Left lung (tissue), 10 donors: ENCODE measurements around the gene ELP6. TPM values are rescaled to one million over a fixed set of nuclear protein-coding genes. Genes with fewer than 3 reads are reported as not detected.
"Not testable (repeated sequence)": the region's sequence is repeated elsewhere in the genome, so short reads cannot be mapped to it uniquely, and the experiment has no call there.

Experiments
- ATAC-seq: fragments of 200-7000 bp; cut with Tn5 transposase; one replicate; pipeline ENCODE4 v1.9.1; 2020; ENCODE audit warnings: moderate library complexity
- DNase-seq, 4 donors: peaks; one replicate each; pipeline ENCODE4 v3.0.0-alpha.2; 2013 to 2020
- H3K27ac ChIP-seq, 2 donors: fragments of 200-600 bp; sonication (generic) in 1 of 2; one replicate each; pipeline versions ENCODE4 v1.5.0 to v1.8.0; 2020 to 2021
- H3K27me3 ChIP-seq, 2 donors: fragments of 200-600 bp; sonication (generic) in 1 of 2; one replicate each; pipeline versions ENCODE4 v1.5.0 to v1.8.0; 2020 to 2021
- H3K36me3 ChIP-seq, 2 donors: fragments of 200-600 bp; sonication (generic) in 1 of 2; one replicate each; pipeline versions ENCODE4 v1.5.0 to v1.8.0; 2020 to 2021
- H3K4me1 ChIP-seq, 2 donors: fragments of 200-600 bp; one replicate each; pipeline ENCODE4 v1.8.0; 2021
- H3K4me3 ChIP-seq, 2 donors: fragments of 200-600 bp; sonication (generic) in 1 of 2; one replicate each; pipeline versions ENCODE4 v1.5.0 to v1.8.0; 2020 to 2021; ENCODE audit warnings: mild to moderate bottlenecking in 1 of 2
- H3K9me3 ChIP-seq, 2 donors: fragments of 200-600 bp; sonication (generic) in 1 of 2; one replicate each; pipeline versions ENCODE4 v1.5.0 to v1.8.0; 2020 to 2021
- intact Hi-C, 2 donors: fragments of 100-400 bp; cut with DNase I; formaldehyde crosslinking; loops; one replicate each; pipeline versions ENCODE4 v1.11.2 to v1.14.2; 2022
- polyA plus RNA-seq, 6 donors: library from polyadenylated mRNA; unstranded; fragments of 120-200 nt; gene quantifications; one replicate each; pipeline ENCODE4 v1.2.1, GENCODE V29; 2013; ENCODE audit not compliant: insufficient read length in 6 of 6
- total RNA-seq, 2 donors: library from RNA; stranded (reverse); fragmentation: NEBNext Ultra II Directional; extraction: Animal tissue kit (Norgen Biotek cat#: 25700); gene quantifications; one replicate each; pipeline ENCODE4 v1.2.1, GENCODE V29; 2021
- TF ChIP-seq, protein P1 (sequence below), 2 donors: fragments of 200-600 bp; sonication (generic) in 1 of 2; IDR thresholded peaks; one replicate each; pipeline versions ENCODE4 v1.5.0 to v1.8.0; 2021; ENCODE audit warnings: antibody characterized with exemption in 2 of 2
- donor health status: DM: no; HTN: yes; CAD: no.
- donor health status: DM: no; HTN: no; CAD: no.

ELP6 gene
- total and polyA plus RNA-seq, 8 donors: 25.7 to 47.5 (median 44.3) TPM

GRCh38 chr3:47515864-47516319 lies 2.4 kb upstream of the ELP6 start:
- H3K4me3 ChIP-seq: no peak overlapping the region
- H3K27ac ChIP-seq: no peak overlapping the region
- no peaks in the 10 kb centered on the region for H3K27me3 ChIP-seq
- H3K36me3 ChIP-seq: peaks cover 0 to 2% of the 10 kb centered on the region in 2 donors
- TF ChIP-seq, protein P1, sequence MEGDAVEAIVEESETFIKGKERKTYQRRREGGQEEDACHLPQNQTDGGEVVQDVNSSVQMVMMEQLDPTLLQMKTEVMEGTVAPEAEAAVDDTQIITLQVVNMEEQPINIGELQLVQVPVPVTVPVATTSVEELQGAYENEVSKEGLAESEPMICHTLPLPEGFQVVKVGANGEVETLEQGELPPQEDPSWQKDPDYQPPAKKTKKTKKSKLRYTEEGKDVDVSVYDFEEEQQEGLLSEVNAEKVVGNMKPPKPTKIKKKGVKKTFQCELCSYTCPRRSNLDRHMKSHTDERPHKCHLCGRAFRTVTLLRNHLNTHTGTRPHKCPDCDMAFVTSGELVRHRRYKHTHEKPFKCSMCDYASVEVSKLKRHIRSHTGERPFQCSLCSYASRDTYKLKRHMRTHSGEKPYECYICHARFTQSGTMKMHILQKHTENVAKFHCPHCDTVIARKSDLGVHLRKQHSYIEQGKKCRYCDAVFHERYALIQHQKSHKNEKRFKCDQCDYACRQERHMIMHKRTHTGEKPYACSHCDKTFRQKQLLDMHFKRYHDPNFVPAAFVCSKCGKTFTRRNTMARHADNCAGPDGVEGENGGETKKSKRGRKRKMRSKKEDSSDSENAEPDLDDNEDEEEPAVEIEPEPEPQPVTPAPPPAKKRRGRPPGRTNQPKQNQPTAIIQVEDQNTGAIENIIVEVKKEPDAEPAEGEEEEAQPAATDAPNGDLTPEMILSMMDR (IDR thresholded peaks at IDR 0.05): no peak
- intact Hi-C loops: no loop called here
- ATAC-seq: no peak
- peaks cover 0 to 22% of the 10 kb centered on the region in 2 donors for H3K4me1 ChIP-seq
- DNase-seq: no peak
- no peaks in the 10 kb centered on the region for H3K9me3 ChIP-seq

GRCh38 chr3:47515100-47515499 lies 1.6 kb upstream of the ELP6 start:
- intact Hi-C loops: no loop called here
- Histone ChIP-seq H3K4me3 (no peak overlapping the region), H3K4me1 (peaks cover 0 to 22% of the 10 kb centered on the region in 2 donors), H3K27ac (no peak overlapping the region), H3K36me3 (peaks cover 0 to 10% of the 10 kb centered on the region in 2 donors), H3K9me3 (no peaks in the 10 kb centered on the region), H3K27me3 (no peaks in the 10 kb centered on the region)
- ATAC-seq (no peak), DNase-seq (no peak)
- TF ChIP-seq, protein P1 (IDR thresholded peaks at IDR 0.05): no peak

GRCh38 chr3:47512416-47513124 lies 942 bp downstream of the ELP6 start:
- Histone ChIP-seq H3K4me1 (peaks cover 0 to 22% of the 10 kb centered on the region in 2 donors), H3K27ac (peak overlapping the region; percentile 94 to 96), H3K36me3 (peaks cover 0 to 35% of the 10 kb centered on the region in 2 donors), H3K27me3 (no peaks in the 10 kb centered on the region), H3K4me3 (peak overlapping the region; percentile 63 to 79), H3K9me3 (no peaks in the 10 kb centered on the region)
- peak; percentile 23 to 78 (median 30) for DNase-seq
- intact Hi-C loops: no loop called here
- TF ChIP-seq, protein P1 (IDR thresholded peaks at IDR 0.05): no peak
- peak; percentile 25 for ATAC-seq

GRCh38 chr3:47505267-47505666 lies 8.2 kb downstream of the ELP6 start:
- H3K27ac ChIP-seq, H3K4me3 ChIP-seq, intact Hi-C loops, ATAC-seq, H3K27me3 ChIP-seq, DNase-seq, H3K9me3 ChIP-seq, H3K4me1 ChIP-seq: not testable (repeated sequence)
- H3K36me3 ChIP-seq: peaks cover 0 to 83% of the 10 kb centered on the region in 2 donors

DNA sequence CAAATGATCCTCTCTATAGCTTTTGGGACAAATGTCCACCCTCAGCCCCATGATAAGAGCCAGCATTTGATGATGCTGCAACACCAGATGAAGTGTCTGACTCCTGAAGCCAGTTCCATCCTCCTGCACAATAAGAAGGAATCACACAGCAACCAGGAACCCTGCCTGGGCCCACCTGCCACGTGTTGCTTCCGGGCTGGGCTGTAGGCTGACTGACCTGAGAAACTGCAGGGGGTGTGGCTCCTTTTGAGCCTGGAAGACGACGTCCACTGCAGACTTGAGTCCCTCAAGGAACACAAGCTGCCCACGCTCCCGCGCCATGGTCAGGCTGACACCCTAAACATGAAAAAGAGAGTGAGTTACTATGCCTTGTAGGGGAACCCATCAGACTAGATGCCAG lies 9.4 kb downstream of the ELP6 start:
- intact Hi-C loops: no loop called here
- Histone ChIP-seq H3K9me3 (no peaks in the 10 kb centered on the region), H3K27ac (no peak overlapping the region), H3K4me1 (no peaks in the 10 kb centered on the region), H3K27me3 (no peaks in the 10 kb centered on the region), H3K4me3 (no peak overlapping the region), H3K36me3 (peaks cover 0 to 82% of the 10 kb centered on the region in 2 donors)
- ATAC-seq: no peak
- TF ChIP-seq, protein P1 (IDR thresholded peaks at IDR 0.05): no peak
- DNase-seq: no peak
